Activated CD4-positive, alpha-beta T cell treated with anti-CD3 and anti-CD28 coated beads, Interleukin-10, Interleukin-2, amounts not matched to agents 100 ng/mL and 50 ng/mL, durations not matched to agents 16 hours and 8 hours (primary cell): ENCODE measurements around the gene MFSD6L.

ENCODE experiments used
- DNase-seq: peaks from one replicate; pipeline ENCODE4 v3.0.0-alpha.2; 2020

Gene MFSD6L

GRCh38 chr17:8798846-8799569, at the start of gene MFSD6L:
TSS of gene MFSD6L (minus strand) at chr17:8799365. CDS start at chr17:8799120, 245 bp downstream.
- no peak for DNase-seq

- DNase-seq: no peak
Measured at GRCh38 chr17:8847891-8848290, 48.7 kb upstream of the MFSD6L start.

GRCh38 chr17:8846768-8847211, 47.6 kb upstream of the MFSD6L start:
- peak; percentile 28 for DNase-seq

- no peak for DNase-seq
Measured at GRCh38 chr17:8844229-8845218, 45.4 kb upstream of the MFSD6L start.

- DNase-seq: no peak
Measured at GRCh38 chr17:8843344-8843743, 44.2 kb upstream of the MFSD6L start.

- no peak for DNase-seq
Measured at GRCh38 chr17:8841844-8842243, 42.7 kb upstream of the MFSD6L start.

GRCh38 chr17:8839410-8839935, 40.3 kb upstream of the MFSD6L start:
- no peak for DNase-seq

- DNase-seq: no peak
Measured at GRCh38 chr17:8838551-8839095, 39.5 kb upstream of the MFSD6L start.

GRCh38 chr17:8837563-8838075, 38.5 kb upstream of the MFSD6L start:
- no peak for DNase-seq

GRCh38 chr17:8836821-8837562, 37.8 kb upstream of the MFSD6L start:
- no peak for DNase-seq

GRCh38 chr17:8835631-8836364, 36.6 kb upstream of the MFSD6L start:
- no peak for DNase-seq

GRCh38 chr17:8835106-8835505, 35.9 kb upstream of the MFSD6L start:
- no peak for DNase-seq

- DNase-seq: peak; percentile 37
Measured at GRCh38 chr17:8832711-8833352, 33.7 kb upstream of the MFSD6L start.

GRCh38 chr17:8831234-8831849, 32.2 kb upstream of the MFSD6L start:
- DNase-seq: no peak

GRCh38 chr17:8830141-8830540, 31.0 kb upstream of the MFSD6L start:
- DNase-seq: no peak

- no peak for DNase-seq
Measured at GRCh38 chr17:8829036-8829941, 30.1 kb upstream of the MFSD6L start.

GRCh38 chr17:8828517-8828875, 29.3 kb upstream of the MFSD6L start:
- DNase-seq: no peak

- no peak for DNase-seq
Measured at GRCh38 chr17:8826808-8827435, 27.8 kb upstream of the MFSD6L start.

- DNase-seq: no peak
Measured at GRCh38 chr17:8825802-8826201, 26.6 kb upstream of the MFSD6L start.
